Neural cell (in vitro differentiated cells): Measurements from ENCODE around the gene MSGN1.

Source experiments
- EP300 ChIP-seq: fragments of 450-650 bp; conservative IDR thresholded peaks from 2 replicates; pipeline ENCODE4 v1.6.1; 2014; ENCODE audit warnings: antibody characterized with exemption, mild to moderate bottlenecking, moderate library complexity; ENCODE audit not compliant: poor library complexity, severe bottlenecking
- EZH2 ChIP-seq: fragments of 200-600, 300-800 bp; shearing (Covaris generic), sonication (generic); IDR thresholded peaks from 2 replicates; pipeline ENCODE4 v1.6.1; 2014; ENCODE audit warnings: antibody characterized with exemption, low read length, borderline replicate concordance, mild to moderate bottlenecking; ENCODE audit not compliant: insufficient read depth, poor library complexity, severe bottlenecking
- MXI1 ChIP-seq: fragments of 450-650 bp; conservative IDR thresholded peaks from 2 replicates; pipeline ENCODE4 v1.6.1; 2014; ENCODE audit warnings: antibody characterized with exemption, mild to moderate bottlenecking; ENCODE audit not compliant: poor library complexity, severe bottlenecking
- RAD21 ChIP-seq: fragments of 450-650 bp; conservative IDR thresholded peaks from 2 replicates; pipeline ENCODE4 v1.6.1; 2014; ENCODE audit warnings: antibody characterized with exemption, mild to moderate bottlenecking, moderate library complexity
- TF ChIP-seq, protein P1 (sequence below): fragments of 450-650 bp; IDR thresholded peaks from 2 replicates; pipeline ENCODE4 v1.5.1; 2014; ENCODE audit warnings: antibody characterized with exemption, mild to moderate bottlenecking, moderate library complexity; ENCODE audit not compliant: poor library complexity, severe bottlenecking
- TF ChIP-seq, protein P2 (sequence below): IDR thresholded peaks from 2 replicates; pipeline ENCODE4 v1.6.1; 2012; ENCODE audit warnings: borderline replicate concordance

DNA sequence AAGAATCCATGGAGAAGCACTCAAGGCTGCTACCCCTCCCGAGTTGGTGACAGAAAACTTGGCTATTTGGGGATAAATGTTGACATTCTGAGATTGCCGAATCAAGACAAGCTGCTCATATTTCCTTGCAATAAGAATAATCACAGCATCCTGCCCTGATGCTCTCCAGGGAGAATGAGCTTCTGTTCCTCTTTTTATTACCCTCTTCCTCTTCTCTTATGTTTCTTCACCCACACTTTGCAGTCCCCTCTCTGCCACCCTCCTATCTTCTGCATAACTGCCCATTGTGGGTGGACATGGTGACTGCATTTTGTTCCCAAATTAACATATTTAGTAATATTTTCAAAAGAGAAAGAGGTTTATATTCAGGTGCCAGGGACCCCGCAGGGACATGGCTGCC, 11.9 kb upstream of the MSGN1 start:
- TF ChIP-seq RAD21 (no peak), EP300 (no peak), MXI1 (no peak), EZH2 (no peak)
- TF ChIP-seq, protein P1, sequence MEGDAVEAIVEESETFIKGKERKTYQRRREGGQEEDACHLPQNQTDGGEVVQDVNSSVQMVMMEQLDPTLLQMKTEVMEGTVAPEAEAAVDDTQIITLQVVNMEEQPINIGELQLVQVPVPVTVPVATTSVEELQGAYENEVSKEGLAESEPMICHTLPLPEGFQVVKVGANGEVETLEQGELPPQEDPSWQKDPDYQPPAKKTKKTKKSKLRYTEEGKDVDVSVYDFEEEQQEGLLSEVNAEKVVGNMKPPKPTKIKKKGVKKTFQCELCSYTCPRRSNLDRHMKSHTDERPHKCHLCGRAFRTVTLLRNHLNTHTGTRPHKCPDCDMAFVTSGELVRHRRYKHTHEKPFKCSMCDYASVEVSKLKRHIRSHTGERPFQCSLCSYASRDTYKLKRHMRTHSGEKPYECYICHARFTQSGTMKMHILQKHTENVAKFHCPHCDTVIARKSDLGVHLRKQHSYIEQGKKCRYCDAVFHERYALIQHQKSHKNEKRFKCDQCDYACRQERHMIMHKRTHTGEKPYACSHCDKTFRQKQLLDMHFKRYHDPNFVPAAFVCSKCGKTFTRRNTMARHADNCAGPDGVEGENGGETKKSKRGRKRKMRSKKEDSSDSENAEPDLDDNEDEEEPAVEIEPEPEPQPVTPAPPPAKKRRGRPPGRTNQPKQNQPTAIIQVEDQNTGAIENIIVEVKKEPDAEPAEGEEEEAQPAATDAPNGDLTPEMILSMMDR, result no peak
- TF ChIP-seq, protein P2, sequence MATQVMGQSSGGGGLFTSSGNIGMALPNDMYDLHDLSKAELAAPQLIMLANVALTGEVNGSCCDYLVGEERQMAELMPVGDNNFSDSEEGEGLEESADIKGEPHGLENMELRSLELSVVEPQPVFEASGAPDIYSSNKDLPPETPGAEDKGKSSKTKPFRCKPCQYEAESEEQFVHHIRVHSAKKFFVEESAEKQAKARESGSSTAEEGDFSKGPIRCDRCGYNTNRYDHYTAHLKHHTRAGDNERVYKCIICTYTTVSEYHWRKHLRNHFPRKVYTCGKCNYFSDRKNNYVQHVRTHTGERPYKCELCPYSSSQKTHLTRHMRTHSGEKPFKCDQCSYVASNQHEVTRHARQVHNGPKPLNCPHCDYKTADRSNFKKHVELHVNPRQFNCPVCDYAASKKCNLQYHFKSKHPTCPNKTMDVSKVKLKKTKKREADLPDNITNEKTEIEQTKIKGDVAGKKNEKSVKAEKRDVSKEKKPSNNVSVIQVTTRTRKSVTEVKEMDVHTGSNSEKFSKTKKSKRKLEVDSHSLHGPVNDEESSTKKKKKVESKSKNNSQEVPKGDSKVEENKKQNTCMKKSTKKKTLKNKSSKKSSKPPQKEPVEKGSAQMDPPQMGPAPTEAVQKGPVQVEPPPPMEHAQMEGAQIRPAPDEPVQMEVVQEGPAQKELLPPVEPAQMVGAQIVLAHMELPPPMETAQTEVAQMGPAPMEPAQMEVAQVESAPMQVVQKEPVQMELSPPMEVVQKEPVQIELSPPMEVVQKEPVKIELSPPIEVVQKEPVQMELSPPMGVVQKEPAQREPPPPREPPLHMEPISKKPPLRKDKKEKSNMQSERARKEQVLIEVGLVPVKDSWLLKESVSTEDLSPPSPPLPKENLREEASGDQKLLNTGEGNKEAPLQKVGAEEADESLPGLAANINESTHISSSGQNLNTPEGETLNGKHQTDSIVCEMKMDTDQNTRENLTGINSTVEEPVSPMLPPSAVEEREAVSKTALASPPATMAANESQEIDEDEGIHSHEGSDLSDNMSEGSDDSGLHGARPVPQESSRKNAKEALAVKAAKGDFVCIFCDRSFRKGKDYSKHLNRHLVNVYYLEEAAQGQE, result no peak
